HG03025 (cell line): ENCODE measurements around the gene HIVEP3.
"Not testable (repeated sequence)": the region's sequence is repeated elsewhere in the genome, so short reads cannot be mapped to it uniquely, and the experiment has no call there.

ENCODE experiments used
- ATAC-seq: cut with Tn5 transposase; IDR thresholded peaks from one replicate; pipeline ENCODE4 v1.9.1; 2021; ENCODE audit warnings: mild to moderate bottlenecking, moderate library complexity; ENCODE audit not compliant: unreplicated experiment, low FRiP score

HIVEP3 gene

GRCh38 chr1:41560931-41561330 lies 357.8 kb downstream of the HIVEP3 start:
- ATAC-seq: no peak

GRCh38 chr1:41560496-41560895 lies 358.2 kb downstream of the HIVEP3 start:
- ATAC-seq: no peak

- no peak for ATAC-seq
These were observed 359.4 kb downstream of the HIVEP3 start for GRCh38 chr1:41559331-41559730.

GRCh38 chr1:41558761-41559171 lies 360.0 kb downstream of the HIVEP3 start:
- no peak for ATAC-seq

GRCh38 chr1:41557751-41558455 lies 360.8 kb downstream of the HIVEP3 start:
- no peak for ATAC-seq

GRCh38 chr1:41554746-41555145 lies 364.0 kb downstream of the HIVEP3 start:
- not testable (repeated sequence) for ATAC-seq

GRCh38 chr1:41547781-41548560 lies 370.8 kb downstream of the HIVEP3 start:
- no peak for ATAC-seq

GRCh38 chr1:41547336-41547735 lies 371.4 kb downstream of the HIVEP3 start:
- ATAC-seq: no peak

GRCh38 chr1:41546833-41547135 lies 371.9 kb downstream of the HIVEP3 start:
- ATAC-seq: no peak

GRCh38 chr1:41545996-41546832 lies 372.5 kb downstream of the HIVEP3 start:
- no peak for ATAC-seq

GRCh38 chr1:41542196-41542930 lies 376.4 kb downstream of the HIVEP3 start:
- ATAC-seq: no peak

GRCh38 chr1:41541592-41541952 lies 377.1 kb downstream of the HIVEP3 start:
- no peak for ATAC-seq

- ATAC-seq: no peak
These were observed 377.7 kb downstream of the HIVEP3 start for GRCh38 chr1:41540886-41541591.

- ATAC-seq: no peak
These were observed 378.7 kb downstream of the HIVEP3 start for GRCh38 chr1:41539999-41540398.

GRCh38 chr1:41539418-41539805 lies 379.3 kb downstream of the HIVEP3 start:
- ATAC-seq: no peak

GRCh38 chr1:41538741-41539417 lies 379.8 kb downstream of the HIVEP3 start:
- no peak for ATAC-seq

GRCh38 chr1:41537788-41538351 lies 380.9 kb downstream of the HIVEP3 start:
- no peak for ATAC-seq

- ATAC-seq: no peak
These were observed 381.5 kb downstream of the HIVEP3 start for GRCh38 chr1:41537251-41537650.

GRCh38 chr1:41536361-41536802 lies 382.3 kb downstream of the HIVEP3 start:
- no peak for ATAC-seq
